ENCODE measurements around the gene C1QTNF1.
"Not testable (repeated sequence)": the region's sequence is repeated elsewhere in the genome, so short reads cannot be mapped to it uniquely, and the experiment has no call there.

The C1QTNF1 gene

GRCh38 chr17:79026376-79027273 lies 2.7 kb downstream of the C1QTNF1 start:
- DNase-seq: peak; percentile 23 to 34

GRCh38 chr17:79027274-79027924 lies 3.4 kb downstream of the C1QTNF1 start:
- no peak for DNase-seq

DNA sequence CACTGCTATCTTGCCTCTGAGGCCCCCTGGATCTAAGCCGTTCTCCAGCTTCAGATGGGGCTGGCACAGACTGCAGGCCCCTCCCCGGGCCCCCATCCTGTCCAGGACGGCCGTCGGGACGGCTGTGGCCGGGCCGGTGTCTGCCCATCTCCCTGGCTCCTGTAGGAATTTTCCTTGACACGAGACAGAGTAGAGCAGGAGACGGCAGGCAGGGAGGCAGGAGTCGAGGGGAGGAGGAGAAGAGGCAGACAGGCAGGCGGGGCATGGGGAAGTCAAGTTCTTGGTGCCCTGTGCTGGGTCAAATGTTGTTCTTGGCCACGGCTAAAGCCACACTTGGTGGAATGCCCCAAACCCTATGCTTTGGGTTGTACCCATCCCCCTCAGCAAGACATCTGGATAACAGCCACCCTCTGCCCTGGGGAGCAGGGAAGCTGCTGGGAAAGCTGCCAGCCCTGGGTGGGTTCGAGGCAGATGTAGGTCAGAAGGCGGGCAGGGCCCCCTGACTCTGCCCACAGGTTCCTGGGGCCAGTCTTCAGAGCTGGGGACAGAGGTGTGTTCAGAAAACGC lies 4.0 kb downstream of the C1QTNF1 start:
- DNase-seq: peak in 1 of 2 experiments; percentile 27

DNA sequence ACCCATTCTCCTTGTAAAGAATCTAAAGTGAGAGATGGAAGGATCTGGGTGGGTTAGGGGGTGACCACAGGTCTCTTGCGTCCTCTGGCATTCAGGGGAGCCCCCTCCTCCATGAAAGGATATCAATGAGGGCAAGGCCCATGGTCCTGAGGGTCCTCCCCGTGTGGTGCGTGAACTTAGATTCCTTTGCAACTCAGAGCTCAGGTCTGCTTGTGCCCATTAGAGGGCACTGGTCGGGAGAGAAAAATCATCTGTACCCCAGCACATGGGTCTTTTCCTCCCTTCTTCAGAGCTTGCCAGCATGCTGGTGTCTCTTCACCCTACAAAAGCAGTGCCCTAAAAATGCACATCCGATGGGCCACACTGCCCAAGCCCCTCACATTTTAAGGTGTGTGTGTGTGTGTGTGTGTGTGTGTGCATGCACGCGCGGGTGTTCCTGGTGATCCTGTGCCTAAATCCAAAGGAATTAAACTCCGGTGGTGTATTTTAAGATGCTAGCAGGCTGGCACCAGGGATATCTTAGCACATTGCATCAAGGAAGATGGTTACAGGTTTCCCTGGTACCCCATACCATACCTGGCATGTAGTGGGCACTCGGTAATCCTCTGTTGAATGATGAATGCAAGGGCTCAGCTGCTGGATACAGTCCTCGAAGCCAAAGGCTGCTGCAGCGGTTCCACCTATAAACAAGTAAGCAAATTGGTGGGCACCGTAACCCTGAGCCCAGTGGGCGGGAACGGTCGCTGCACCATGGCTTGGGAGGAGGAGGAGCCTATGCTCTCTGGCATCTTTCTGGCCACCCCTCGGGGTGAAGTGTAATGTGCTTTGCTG lies 4.7 kb downstream of the C1QTNF1 start:
- no peak for DNase-seq

- DNase-seq: no peak
These were observed 5.5 kb downstream of the C1QTNF1 start for GRCh38 chr17:79029327-79030009.

DNA sequence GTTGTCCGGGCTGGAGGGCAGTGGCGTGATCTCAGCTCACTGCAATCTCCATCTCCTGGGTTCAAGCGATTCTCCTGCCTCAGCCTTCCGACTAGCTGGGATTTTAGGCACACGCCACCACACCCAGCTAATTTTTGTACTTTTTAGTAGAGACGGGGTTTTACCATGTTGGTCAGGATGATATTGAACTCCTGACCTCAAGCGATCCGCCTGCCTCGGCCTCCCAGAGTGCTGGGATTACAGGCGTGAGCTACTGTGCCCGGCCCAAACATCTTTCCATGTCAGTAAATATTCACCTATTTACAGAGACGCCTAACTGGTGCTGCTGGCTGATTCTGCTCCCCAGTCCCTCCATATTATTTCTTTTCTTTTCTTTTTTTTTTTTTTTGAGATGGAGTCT lies 6.7 kb downstream of the C1QTNF1 start:
- DNase-seq: not testable (repeated sequence)

DNA sequence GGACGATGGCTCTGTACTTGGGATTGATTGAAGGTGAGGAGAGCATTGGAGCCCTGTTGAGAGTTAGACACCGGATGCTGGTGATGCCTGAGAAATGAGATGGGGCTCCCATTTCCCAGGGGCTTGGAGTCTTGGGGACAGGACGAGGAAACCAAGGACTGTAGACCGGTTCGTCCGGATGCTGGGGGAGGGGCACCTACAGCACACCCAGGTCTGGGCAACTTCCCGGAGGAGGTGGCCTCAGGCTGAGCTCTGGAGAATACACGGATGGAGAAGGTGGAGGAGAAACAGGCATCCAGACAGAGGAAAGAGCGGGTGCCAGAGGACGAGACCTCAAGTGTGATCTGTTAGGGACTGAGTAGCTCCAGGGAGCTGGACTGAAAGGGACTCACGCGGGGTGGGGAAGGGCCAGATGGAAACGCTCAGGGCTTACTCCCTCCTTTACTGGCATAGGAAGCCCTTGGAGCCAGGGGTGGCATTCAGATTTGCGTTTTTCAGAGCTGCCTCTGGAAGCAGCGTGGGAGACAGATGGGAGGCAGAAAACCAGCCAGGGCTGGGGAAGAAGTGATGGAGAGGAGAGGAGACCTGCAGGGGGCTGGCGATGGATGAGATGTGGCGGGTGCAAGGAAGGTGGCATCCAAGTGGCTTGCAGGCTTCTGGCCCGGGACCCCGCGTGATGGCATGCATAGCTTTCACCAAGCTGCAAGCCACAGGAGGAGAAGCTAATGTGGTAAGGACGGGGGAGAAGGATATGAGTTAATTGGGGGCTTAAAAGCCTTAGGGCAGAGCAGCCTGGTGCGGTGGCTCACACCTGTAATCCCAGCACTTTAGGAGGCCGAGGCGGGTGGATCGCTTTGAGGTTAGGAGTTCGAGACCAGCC lies 8.3 kb downstream of the C1QTNF1 start:
- no peak for DNase-seq

DNA sequence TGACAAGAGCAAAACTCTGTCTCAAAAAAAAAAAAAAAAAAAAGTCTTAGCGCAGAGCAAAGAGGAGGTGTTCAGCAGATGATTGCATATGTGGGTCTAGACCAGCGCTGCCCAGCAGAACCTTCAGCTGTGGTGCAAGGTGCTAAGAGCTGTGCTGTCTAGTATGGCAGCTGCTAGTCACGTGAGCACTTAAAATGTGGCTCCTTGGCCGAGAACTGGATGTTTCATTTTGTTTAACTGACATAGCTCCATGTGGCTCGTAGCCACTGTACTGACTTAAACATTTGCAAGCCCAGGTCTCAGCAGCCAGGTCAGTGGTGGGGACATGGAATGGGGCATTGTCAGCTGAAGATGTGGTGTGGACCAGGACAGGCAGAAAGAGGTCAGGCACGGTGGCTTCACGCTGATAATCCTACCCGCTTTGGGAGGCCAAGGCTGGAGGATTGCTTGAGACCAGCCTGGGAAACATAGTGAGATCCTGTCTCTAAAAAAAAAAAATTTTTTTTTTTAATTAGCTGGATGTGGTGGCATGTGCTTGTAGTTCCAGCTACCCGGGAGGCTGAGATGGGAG lies 9.2 kb downstream of the C1QTNF1 start:
- no peak for DNase-seq

GRCh38 chr17:79033741-79034501 lies 10.0 kb downstream of the C1QTNF1 start:
- peak; percentile 18 to 85 for DNase-seq

- no peak for DNase-seq
These were observed 11.0 kb downstream of the C1QTNF1 start for GRCh38 chr17:79034931-79035485.

GRCh38 chr17:79035686-79036085 lies 11.7 kb downstream of the C1QTNF1 start:
- no peak for DNase-seq

- DNase-seq: no peak
These were observed 12.2 kb downstream of the C1QTNF1 start for GRCh38 chr17:79036181-79036580.

DNA sequence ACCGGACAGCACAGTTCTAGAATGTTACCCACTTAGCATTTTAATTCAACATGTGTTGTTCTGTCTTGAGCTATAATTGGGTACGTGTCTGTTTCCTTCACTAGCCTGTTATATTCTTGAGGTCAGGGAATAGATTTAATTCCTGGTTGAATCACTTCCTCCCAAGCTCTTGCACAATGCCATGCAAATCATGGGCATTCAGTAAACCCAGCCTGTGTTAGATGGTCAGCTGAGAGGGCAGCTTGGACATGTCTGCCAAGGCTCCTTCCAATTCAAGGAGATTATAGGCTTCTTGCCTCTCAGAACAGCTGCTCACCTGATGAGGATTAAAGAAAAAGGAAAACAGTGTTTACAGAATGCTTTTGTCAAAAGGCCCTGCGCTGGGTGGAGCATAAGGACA lies 12.6 kb downstream of the C1QTNF1 start:
- no peak for DNase-seq

GRCh38 chr17:79038545-79039135 lies 14.7 kb downstream of the C1QTNF1 start:
- no peak for DNase-seq

DNA sequence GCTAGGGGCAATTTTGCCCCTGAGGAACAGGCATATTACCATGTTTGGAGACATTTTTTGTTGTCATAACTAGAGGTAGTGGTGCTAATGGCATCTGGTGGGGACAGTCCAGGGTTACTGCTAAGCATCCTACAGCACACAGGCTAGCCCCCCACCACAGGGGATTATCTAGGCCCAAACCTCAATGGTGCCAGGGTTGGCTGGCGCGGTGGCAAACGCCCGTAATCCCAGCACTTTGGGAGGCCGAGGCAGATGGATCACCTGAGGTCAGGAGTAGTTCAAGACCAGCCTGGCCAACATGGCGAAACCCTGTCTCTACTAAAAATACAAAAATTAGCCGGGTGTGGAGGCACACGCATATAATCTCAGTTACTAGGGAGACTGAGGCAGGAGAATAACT lies 15.2 kb downstream of the C1QTNF1 start:
- no peak for DNase-seq

GRCh38 chr17:79039886-79040285 lies 15.9 kb downstream of the C1QTNF1 start:
- no peak for DNase-seq

DNA sequence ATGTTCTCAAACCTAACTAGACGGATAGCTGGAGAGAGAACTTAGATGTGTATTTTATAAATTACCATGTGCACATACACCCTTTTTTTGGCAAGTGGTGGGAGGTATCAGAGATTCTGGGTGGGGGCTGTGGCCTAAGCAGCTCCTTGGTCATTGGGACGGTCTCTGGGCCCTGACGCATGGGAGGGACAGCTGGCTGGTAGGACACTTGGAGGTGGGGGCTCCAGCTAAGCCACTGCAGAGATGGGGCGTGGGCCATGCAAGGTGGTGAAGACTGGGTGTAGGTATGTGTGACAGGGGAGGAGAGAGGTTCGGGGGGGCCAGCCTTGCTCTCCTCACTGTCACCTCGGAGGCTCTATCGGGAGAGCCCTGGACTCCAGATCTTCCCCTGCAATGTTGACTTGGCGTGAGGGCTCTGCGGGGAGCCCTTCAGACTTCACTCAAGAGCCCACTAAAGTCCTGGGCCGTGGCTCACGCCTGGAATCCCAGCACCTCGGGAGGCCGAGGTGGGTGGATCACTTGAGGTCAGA lies 17.1 kb downstream of the C1QTNF1 start:
- DNase-seq: no peak

DNA sequence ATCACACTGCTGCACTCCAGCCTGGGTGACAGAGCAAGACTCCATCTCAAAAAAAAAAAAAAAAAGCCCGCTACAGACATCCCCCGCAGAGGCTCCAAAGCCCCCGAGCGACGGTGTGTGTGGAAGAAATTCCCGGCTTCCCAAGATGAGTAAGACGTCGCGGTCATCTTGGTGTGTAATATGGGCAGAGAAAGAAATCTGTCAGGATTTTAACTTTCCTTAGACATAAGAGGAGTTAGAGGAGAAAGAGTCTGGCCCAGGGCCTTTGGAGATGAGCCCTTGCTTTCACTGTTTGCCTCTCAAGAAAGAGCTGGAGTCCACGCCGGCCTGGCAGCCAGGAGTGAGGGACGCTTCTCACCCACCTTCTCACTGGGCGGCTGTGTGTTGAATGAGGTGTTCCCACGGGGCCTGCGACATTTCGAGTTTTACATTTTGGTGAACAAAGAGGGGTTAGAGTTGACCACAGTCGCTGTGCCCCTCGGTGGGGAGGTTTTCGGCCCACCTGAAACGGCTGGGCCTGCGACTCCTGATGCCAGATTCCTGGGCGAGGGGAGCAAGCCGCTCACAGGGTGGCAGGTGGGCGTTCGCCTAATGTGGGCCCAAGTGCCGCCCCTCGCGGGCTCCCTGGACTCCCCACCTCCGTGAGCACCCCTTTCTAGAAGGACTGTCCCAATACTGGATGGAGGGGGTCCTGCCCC lies 17.9 kb downstream of the C1QTNF1 start:
- DNase-seq: no peak

Measured in NCI-H446 (cell line).